HPDE6-E6E7 (cell line): ENCODE measurements around the gene PDRG1.
"Not testable (repeated sequence)": the region's sequence is repeated elsewhere in the genome, so short reads cannot be mapped to it uniquely, and the experiment has no call there.

Experiments
- DNase-seq: peaks from one replicate; pipeline ENCODE4 v3.0.0; 2011; ENCODE audit warnings: missing footprints; ENCODE audit errors: extremely low spot score

PDRG1 gene

DNA sequence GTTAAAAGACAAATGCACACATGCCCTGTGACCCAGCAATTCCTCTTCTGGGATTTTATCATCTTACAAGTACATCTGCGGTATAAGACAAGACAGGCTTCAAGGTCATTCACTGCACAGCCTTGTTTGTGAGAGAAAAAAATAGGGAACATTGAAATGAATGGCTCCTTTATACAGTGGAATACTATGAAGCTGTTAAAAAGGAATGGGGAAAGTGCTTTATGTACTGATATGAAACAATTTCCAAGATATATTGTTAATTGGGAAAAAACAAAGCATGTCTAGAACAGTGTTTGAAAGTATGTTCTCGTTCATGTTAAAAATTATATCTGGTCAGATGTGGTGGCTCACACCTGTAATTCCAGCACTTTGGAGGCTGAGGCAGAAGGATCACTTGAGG lies 25.4 kb downstream of the PDRG1 start:
- no peak for DNase-seq

GRCh38 chr20:31925631-31926030 lies 26.2 kb downstream of the PDRG1 start:
- no peak for DNase-seq

DNA sequence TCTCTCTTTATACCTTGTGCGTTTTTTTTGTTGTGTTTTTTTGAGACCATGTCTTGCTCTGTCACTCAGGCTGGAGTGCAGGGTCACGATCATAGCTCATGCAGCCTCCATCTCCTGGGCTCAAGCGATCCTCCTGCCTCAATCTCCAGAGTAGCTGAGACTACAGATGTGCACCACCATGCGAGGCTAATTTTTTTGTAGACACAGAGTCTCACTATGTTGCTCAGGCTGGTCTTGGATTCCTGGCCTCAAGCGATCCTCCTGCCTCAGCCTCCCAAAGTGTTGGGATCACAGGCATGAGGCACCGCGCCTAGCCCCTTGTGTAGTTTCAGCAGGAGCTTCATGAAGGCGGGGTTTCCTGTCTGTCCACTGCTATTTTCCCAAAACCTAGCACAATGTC lies 27.3 kb downstream of the PDRG1 start:
- no peak for DNase-seq

DNA sequence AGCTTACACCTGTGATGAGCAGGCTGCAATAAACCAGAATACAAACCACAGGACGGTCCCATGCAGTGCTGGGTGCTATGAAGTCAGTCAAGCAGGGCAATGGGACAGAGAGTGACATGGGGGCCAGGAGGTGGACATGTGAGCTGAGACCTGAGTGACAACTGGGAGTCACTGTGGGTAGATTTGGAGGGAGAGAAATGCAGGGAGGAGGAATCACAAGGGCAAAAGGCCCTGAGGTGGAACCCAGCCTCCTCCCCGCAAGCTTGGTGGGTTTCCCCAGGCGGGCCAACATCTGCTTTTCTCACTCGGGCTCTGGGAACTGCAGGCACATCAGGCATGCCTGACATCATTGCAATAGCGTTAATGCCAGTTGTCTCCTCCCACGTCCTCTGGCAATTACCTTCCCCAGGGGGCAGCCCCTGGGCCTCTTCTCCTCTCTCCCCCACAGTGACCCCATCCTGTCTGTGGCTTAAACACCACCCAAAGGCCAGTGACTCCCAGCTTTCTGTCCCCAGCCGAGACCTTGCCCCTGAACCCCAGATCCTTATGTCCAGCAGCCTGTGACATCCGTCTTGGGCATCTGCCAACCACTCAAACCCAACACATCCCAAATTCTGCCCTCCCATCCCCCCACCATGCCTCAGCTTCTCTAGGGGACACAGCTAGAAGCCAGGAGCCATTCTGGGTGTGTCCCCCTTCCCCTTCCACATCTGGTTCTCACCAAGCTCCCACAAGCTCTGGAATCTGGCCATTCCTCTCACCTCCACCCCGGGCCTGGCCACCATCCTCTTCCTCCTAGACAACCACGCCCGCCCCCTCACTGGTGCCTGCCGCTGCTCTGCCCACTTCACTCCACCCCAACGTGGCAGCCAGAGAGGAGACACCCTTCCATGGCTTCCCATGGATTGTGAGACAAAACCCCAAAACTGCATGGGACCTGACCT lies 28.2 kb downstream of the PDRG1 start:
- no peak for DNase-seq

DNA sequence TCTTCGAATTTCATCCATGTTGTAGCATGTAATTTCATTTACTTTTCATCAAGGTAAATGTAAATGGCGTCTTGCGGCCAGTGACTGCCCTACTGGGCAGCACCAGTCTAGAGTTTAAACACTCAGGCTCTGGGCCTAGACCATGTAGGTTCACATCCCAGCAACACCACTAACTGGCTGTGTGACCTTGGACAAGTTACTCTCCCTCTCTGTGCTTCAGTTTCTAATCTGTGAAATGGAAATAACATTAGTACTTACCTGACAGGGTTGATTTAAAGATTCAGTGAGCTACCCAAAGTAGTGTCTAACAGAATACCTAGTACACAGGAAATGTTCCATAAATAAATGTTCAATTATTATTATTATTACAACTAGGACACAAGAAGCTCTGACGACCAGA lies 29.3 kb downstream of the PDRG1 start:
- no peak for DNase-seq

DNA sequence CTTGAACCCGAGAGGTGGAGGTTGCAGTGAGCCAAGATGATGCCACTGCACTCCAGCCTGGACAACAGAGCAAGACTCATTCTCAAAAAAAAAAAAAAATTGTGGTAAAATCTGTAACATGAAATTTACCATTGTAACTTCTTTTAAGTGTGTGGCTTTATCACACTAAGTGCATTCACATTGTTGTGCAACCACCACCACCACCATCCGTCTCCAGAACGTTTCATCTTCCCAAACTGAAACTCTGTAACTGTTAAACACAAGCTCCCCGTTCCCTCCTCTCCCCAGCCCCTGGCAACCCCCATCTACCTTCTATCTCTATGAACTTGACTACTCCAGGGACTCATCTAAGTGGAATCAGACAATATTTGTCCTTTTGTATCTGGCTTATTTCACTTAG lies 29.7 kb downstream of the PDRG1 start:
- no peak for DNase-seq

DNA sequence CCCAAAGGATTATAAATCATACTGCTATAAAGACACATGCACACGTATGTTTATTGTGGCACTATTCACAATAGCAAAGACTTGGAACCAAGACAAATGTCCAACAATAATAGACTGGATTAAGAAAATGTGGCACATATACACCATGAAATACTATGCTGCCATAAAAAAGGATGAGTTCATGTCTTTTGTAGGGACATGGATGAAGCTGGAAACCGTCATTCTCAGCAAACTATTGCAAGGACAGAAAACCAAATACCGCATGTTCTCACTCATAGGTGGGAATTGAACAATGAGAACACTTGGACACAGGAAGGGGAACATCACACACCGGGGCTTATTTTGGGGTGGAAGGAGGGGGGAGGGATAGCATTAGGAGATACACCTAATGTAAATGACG lies 30.4 kb downstream of the PDRG1 start:
- not testable (repeated sequence) for DNase-seq

GRCh38 chr20:31920275-31920855 lies 31.5 kb downstream of the PDRG1 start:
- no peak for DNase-seq

DNA sequence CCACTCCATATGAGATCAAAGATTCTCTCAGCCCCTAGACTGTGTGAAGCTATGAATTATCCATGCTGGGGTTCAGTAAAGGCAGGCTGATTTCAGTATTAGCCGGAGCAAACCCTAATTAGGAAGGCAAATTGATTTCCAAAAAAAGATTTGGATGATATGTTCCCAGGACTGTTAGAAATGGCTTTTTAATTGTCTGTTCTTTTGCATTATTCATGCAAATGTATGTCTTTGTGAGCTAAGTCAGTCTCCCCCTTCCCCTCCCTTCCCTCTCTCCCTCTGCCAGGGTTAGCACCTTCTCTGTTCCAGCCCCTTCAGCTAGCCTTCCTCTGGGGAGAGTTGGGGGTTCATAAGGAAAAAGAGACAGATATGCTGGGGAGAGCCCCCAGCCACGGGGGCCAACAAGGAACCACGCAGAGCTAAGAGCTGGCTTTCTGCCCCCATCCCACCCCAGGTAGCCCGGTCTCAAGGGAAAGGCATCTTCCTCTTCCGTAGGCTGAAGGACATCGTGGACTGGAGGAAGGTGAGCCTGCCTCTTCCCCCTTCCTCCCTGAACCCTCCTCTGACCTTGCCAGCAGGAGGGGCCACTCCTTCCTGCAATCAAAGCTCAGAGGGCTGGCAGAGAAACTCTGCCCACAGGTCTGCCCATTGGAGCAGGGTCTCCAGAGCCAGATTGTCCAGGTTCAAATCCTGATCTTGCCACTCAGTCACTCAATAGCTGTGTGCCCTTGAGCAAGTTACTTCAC lies 32.3 kb downstream of the PDRG1 start:
- no peak for DNase-seq

- DNase-seq: no peak
These were observed 33.3 kb downstream of the PDRG1 start for GRCh38 chr20:31918466-31919105.

DNA sequence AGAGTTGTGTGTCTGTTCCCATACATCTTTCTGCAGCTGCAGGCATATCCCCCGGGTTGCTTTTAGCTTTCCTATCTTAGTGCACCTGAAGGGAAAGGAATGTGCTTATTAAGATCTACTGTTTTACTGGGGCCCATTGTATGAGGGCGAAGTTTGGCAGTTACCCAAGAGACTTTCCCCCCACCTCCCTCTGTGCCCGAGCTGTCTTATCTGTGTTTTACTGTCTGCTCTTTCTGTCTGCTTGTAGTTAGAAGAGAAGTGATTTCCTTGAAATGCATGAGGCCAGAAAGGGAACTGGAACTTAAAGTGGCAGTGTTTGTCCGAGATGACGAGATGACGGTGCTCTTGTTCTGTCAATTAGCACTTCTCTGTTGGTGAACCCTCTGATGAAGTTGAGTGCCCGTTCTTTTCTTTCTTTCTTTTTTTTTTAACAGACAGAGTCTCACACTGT lies 33.9 kb downstream of the PDRG1 start:
- not testable (repeated sequence) for DNase-seq

- DNase-seq: no peak
These were observed 35.1 kb downstream of the PDRG1 start for GRCh38 chr20:31916708-31917107.

DNA sequence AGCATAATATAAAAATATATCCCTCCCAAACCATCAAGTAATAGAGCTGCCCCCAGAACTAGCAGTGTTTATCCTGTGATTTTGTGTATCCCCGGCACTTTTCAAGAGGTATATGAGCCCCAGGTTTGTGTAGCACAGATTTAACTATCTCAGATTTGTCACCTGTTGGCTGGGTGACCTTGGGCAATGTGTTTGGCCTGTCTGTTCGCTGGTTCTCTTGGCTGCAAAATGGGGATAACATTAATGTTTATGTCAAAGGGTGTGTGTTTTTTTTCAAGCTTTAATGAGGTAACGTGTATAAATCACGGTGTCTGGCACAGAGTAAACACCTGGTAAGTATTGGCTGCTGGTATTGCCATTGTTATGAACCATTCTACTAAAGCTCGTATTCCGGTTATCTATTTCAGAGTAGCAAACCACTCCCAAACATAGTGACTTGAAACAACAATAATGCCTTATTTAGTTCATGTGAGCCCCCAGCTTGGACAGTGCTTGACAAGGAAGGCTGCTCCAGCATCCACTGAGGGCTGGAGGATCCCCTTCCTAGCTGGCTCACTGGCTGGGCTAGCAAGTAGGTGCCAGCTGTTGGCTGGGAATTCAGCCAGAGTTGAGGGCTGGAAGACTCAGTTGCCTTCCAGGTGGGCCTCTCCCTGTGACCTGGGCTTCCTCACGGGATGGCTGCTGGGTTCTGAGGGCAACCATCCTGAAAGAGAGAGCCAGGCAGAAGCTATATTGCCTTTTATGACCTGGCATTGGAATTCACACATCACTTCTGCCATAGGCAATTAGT lies 36.2 kb downstream of the PDRG1 start:
- DNase-seq: no peak

GRCh38 chr20:31914170-31914569 lies 37.7 kb downstream of the PDRG1 start:
- no peak for DNase-seq

GRCh38 chr20:31913431-31914157 lies 38.3 kb downstream of the PDRG1 start:
- DNase-seq: no peak

DNA sequence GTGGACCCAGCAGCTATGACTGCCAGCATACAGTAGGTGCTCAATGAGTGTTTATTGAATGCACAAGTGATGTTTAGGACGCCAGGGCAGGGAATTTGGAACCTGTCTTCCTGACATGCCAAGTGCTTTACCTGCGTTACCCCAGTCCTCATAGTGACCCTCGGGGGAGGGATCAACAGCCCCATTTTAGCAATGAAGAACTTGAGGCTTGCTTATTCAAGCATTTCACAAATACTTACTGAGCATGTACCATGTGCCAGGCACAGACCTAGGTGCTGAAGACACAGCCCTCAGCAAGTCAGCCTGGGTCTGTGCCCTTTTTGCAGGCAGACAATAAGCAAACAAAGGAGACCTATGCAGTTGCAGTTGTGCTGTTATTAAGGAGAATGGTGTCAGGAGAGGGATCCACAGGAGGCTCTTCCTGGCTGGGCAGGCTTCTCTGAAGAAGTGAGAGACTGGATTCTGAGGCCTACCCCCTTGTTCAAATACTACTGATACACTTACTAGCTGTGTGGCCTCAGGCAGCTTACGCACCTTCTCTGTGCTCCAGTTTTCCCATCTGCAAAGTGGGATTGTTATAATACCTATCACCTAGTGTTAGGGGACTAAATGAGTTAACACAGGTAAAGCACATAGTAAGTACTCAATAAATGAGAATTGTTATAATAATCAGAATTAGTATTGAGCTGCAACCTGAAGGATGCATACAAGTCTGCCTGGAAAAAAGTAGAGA lies 41.6 kb downstream of the PDRG1 start:
- DNase-seq: no peak

DNA sequence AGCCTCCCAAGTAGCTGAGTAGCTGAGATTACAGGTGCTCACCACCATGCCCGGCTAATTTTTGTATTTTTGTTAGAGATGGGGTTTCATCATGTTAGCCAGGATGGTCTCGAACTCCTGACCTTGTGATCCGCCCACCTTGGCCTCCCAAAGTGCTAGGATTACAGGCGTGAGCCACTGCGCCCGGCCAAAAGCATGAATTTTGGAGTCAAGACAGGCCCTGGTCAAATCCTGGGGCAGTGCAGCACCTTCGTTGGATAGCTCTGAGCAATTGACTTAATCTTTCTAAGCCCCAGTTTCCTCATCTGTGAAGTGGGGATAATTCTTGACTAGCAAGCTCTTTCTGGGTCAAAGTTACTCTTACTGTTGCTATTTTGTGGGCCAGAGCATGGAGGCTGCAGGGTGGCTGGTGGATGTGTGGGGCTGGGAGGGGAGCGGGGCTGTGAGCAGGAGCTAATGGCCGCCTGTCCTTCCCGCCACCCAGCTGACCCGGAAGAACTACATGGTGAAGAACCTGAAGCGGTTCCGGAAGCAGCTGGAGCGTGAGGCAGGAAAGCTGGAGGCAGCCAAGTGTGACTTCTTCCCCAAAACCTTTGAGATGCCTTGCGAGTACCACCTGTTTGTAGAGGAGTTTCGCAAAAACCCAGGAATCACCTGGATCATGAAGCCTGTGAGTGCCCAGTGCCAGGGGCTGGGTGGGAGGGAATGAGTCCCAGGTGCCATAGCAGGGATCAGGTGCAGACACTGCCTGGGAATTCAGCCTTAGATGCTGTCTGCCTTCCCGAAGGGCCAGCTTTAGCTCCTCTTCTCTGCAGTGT lies 42.4 kb downstream of the PDRG1 start:
- DNase-seq: no peak

DNA sequence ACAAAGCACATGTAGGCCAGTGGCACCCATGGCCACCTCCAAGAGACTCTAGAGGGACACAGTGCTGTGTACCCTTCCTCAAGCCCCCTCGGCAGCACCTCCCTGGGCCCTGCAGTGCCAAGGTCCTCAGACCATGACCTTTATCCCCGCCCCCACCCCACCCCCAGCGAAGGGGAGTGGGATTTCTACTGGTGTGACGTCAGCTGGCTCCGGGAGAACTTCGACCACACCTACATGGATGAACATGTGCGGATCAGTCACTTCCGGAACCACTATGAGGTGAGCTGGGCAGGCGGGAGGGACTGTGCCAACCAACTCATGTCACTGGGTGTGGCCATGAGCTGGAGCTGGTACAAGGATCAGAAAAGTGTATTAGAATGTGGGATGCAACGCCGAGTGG lies 43.4 kb downstream of the PDRG1 start:
- DNase-seq: no peak

GRCh38 chr20:31908016-31908415 lies 43.8 kb downstream of the PDRG1 start:
- DNase-seq: no peak
